Measurements from ENCODE around the gene NIM1K. TPM values are rescaled to one million over a fixed set of nuclear protein-coding genes. Genes with fewer than 3 reads are reported as not detected.
"Not testable (repeated sequence)": the region's sequence is repeated elsewhere in the genome, so short reads cannot be mapped to it uniquely, and the experiment has no call there.

The NIM1K gene
- total RNA-seq, 4 donors from 2014 or later = 0.41 TPM; not detected in 3

DNA sequence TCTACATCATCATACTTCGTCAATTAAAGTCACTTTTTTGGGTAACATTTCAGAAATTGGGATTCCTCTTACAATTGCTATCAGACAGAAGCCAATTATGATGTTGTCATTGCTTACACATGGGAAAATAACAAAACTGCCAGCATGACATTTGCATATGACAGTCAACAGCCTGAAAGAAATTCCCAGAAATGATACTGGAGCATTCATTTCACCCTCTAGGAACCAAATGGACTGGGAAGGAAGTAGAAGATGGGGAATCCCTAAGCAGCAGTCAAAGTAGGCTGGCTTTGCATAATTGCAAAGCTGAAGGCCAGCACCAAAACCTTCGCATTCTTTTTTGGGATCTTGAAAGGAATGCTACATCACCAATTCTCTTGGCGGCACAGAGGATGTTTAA lies 110.5 kb downstream of the NIM1K start:
- Histone ChIP-seq H3K27me3 (no peaks in the 10 kb centered on the region), H3K27ac (no peak overlapping the region), H3K9me3 (no peaks in the 10 kb centered on the region), H3K36me3 (peaks cover 0 to 9% of the 10 kb centered on the region in 2 donors), H3K4me1 (no peaks in the 10 kb centered on the region), H3K4me3 (no peak overlapping the region)
- intact Hi-C loops (cut with DNase I; ENCODE audit: low total_unique reads) = no loop called here
- TF ChIP-seq, protein P1, sequence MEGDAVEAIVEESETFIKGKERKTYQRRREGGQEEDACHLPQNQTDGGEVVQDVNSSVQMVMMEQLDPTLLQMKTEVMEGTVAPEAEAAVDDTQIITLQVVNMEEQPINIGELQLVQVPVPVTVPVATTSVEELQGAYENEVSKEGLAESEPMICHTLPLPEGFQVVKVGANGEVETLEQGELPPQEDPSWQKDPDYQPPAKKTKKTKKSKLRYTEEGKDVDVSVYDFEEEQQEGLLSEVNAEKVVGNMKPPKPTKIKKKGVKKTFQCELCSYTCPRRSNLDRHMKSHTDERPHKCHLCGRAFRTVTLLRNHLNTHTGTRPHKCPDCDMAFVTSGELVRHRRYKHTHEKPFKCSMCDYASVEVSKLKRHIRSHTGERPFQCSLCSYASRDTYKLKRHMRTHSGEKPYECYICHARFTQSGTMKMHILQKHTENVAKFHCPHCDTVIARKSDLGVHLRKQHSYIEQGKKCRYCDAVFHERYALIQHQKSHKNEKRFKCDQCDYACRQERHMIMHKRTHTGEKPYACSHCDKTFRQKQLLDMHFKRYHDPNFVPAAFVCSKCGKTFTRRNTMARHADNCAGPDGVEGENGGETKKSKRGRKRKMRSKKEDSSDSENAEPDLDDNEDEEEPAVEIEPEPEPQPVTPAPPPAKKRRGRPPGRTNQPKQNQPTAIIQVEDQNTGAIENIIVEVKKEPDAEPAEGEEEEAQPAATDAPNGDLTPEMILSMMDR (IDR thresholded peaks at IDR 0.05 in 4 of 5, conservative IDR thresholded peaks at IDR 0.05 in 1 of 5) = no peak
- no peak for TF ChIP-seq POLR2A (IDR thresholded peaks at IDR 0.05)
- ATAC-seq (no peak), DNase-seq (no peak)
- in situ Hi-C loops (cut with MboI; ENCODE audit: low sequenced_read_pairs in 4 of 4) = loop anchor here (10.0 to 25.0 kb wide), 5 partner anchors 182 to 390 kb away; partner anchors contain the start of genes TMEM267 (in 2 of the 4) and ZNF131 (in 2 of the 4)

DNA sequence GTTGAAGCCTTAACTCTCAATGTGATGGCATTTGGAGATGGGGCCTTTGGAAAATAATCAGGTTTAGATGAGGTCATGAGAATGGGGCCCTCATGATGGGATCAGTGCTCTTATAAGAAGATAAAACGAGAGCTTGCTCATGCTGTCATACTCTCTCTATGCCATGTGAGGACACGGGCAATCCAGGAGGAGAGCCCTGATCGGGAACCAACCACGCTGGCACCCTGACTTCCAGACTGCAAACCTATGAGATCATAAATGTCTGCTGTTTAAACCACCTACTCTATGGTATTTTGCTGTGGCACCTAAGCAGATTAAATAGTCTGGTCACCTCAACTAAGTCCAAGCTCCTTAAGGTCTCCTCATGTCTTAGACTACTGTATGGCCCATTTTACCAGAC lies 111.2 kb downstream of the NIM1K start:
- no peak overlapping the region for H3K4me3 ChIP-seq
- H3K4me1 ChIP-seq = peaks cover 0 to 1% of the 10 kb centered on the region in 2 donors
- H3K36me3 ChIP-seq = peaks cover 0 to 1% of the 10 kb centered on the region in 2 donors
- H3K27me3 ChIP-seq = no peaks in the 10 kb centered on the region
- no peak overlapping the region for H3K27ac ChIP-seq
- TF ChIP-seq, protein P1 (IDR thresholded peaks at IDR 0.05 in 4 of 5, conservative IDR thresholded peaks at IDR 0.05 in 1 of 5) = no peak
- no peak for TF ChIP-seq POLR2A (IDR thresholded peaks at IDR 0.05)
- ATAC-seq = no peak
- H3K9me3 ChIP-seq = no peaks in the 10 kb centered on the region
- DNase-seq = no peak
- in situ Hi-C loops (cut with MboI; ENCODE audit: low sequenced_read_pairs in 4 of 4) (loop anchor here (10.0 to 25.0 kb wide), 5 partner anchors 182 to 391 kb away; partner anchors contain the start of genes TMEM267 (in 2 of the 4) and ZNF131 (in 2 of the 4)), intact Hi-C loops (cut with DNase I; ENCODE audit: low total_unique reads) (no loop called here)

DNA sequence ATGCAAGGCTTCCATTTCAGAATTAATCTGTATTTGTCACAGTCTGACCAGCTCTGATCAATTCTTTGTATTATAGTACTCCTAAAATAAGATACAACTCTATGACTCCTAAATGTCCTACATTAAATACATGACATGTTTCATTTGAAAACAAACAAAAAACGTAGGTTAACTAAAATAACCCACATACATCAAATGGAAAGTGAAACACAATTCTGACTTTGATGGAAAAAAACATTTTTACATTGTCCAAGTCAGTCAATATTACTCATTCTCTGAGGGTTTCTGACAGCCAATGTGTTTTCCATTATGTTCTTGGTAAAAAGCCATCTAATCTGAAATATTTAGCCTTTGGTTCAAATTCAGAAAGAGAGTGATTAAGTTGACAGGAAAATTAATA lies 112.5 kb downstream of the NIM1K start:
- no peak for DNase-seq

DNA sequence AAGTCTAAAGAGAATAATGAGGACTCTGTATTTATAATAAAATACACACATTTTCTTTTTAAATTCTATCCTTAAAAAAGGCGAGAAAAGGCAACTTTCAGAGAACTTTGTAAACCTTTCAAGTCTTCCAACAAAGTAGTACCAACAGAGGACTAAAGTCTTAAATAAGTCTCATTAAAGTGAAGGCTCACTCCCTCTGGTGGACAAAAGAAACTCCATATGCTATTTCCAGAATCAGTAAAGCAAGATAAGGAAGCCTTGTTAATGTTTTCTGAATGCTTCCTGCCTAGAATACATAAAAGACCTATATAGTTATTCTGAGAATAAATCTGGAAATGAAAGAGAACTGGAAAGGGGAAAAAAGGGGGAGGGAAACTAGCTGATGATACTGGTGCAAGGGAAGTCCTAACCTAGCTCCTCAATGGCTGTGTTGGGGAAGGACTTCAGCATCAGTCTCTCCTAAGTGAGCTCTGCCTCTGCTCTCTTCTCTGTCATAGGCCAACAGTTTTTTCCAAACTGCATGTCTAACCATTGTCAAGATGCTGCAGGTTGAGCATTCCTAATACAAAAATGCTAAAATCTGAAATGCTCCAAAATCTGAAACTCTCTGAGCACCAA lies 114.0 kb downstream of the NIM1K start:
- TF ChIP-seq POLR2A (IDR thresholded peaks at IDR 0.05) = no peak
- TF ChIP-seq, protein P1 (IDR thresholded peaks at IDR 0.05 in 4 of 5, conservative IDR thresholded peaks at IDR 0.05 in 1 of 5) = peak; percentile 32 to 62 (median 41)
- Histone ChIP-seq H3K36me3 (no peaks in the 10 kb centered on the region), H3K4me3 (no peak overlapping the region), H3K27ac (no peak overlapping the region), H3K4me1 (peaks cover under 1 to 10% of the 10 kb centered on the region in 2 donors), H3K9me3 (no peaks in the 10 kb centered on the region), H3K27me3 (no peaks in the 10 kb centered on the region)
- no peak for DNase-seq
- peak in 1 of 2 donors; percentile 60 for ATAC-seq
- in situ Hi-C loops (cut with MboI; ENCODE audit: low sequenced_read_pairs in 4 of 4) (loop anchor here (10.0 to 25.0 kb wide), 5 partner anchors 179 to 394 kb away; partner anchors contain the start of genes TMEM267 (in 2 of the 4) and ZNF131 (in 2 of the 4)), intact Hi-C loops (cut with DNase I; ENCODE audit: low total_unique reads) (no loop called here)

More for the DNA sequence above, 112.5 kb downstream of the NIM1K start:
- no peaks in the 10 kb centered on the region for H3K9me3 ChIP-seq
- in situ Hi-C loops (cut with MboI; ENCODE audit: low sequenced_read_pairs in 4 of 4) = loop anchor here (10.0 to 25.0 kb wide), 5 partner anchors 180 to 392 kb away; partner anchors contain the start of genes TMEM267 (in 2 of the 4) and ZNF131 (in 2 of the 4)
- no peak overlapping the region for H3K27ac ChIP-seq
- ATAC-seq = no peak
- no peaks in the 10 kb centered on the region for H3K27me3 ChIP-seq
- intact Hi-C loops (cut with DNase I; ENCODE audit: low total_unique reads) = no loop called here
- no peak overlapping the region for H3K4me3 ChIP-seq
- TF ChIP-seq, protein P1 (IDR thresholded peaks at IDR 0.05 in 4 of 5, conservative IDR thresholded peaks at IDR 0.05 in 1 of 5) = no peak
- no peak for TF ChIP-seq POLR2A (IDR thresholded peaks at IDR 0.05)
- H3K36me3 ChIP-seq = no peaks in the 10 kb centered on the region
- peaks cover 0 to 8% of the 10 kb centered on the region in 2 donors for H3K4me1 ChIP-seq

DNA sequence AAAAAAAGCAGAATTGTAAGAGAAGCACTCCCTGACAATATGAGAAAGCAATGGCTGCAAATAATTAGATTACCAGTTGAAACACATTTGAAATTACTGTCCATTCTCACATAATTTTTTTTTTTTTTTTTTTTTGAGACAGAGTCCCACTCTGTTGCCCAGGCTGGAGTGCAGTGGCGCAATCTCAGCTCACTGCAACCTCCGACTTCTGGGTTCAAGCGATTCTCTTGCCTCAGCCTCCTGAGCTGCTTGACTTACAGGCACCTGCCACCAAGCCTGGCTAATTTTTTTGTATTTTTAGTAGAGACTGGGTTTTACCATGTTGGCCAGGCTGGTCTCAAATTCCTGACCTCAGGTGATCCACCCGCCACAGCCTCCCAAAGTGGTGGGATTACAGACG lies 114.9 kb downstream of the NIM1K start:
- H3K4me3 ChIP-seq; intact Hi-C loops (cut with DNase I; ENCODE audit: low total_unique reads); ATAC-seq; H3K36me3 ChIP-seq; H3K9me3 ChIP-seq; DNase-seq; H3K27ac ChIP-seq; H3K27me3 ChIP-seq: not testable (repeated sequence)
- H3K4me1 ChIP-seq = peaks cover 9 to 16% of the 10 kb centered on the region in 2 donors
- in situ Hi-C loops (cut with MboI; ENCODE audit: low sequenced_read_pairs in 4 of 4) = loop anchor here (10.0 to 25.0 kb wide), 5 partner anchors 178 to 395 kb away; partner anchors contain the start of genes TMEM267 (in 2 of the 4) and ZNF131 (in 2 of the 4)

All from gastrocnemius medialis (tissue), 4 donors.